Amygdala (tissue), 56 donors: ENCODE results near the gene DNAI7.

Experiments used
- DNase-seq, 56 donors: peaks; one replicate each; lab custom pipeline; 2025; lab: John Stamatoyannopoulos, UW

The DNAI7 gene

GRCh38 chr12:25184132-25184531 is 10.8 kb downstream of the DNAI7 start:
- DNase-seq = no peak

GRCh38 chr12:25182765-25183164 is 12.2 kb downstream of the DNAI7 start:
- DNase-seq = no peak

DNA sequence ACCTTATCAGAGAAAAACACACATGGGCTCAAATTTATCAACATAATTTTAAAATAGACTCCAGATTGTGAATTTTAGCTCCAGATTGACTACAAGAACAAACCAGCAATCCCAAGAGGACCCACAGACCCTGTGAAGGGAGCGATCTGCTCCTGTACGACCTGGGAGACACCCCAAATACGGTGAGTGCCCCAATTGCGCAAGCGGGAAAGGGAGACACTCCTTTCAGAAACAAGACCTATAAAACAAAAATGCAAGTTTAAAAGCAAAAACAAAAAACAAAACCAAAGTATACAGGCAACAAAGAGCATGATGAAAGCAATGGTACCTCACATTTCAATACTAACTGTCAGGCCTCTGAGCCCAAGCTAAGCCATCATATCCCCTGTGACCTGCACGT is 32.1 kb downstream of the DNAI7 start:
- no peak for DNase-seq

- DNase-seq = no peak
Measured at GRCh38 chr12:25156061-25156460, 38.9 kb downstream of the DNAI7 start.

DNA sequence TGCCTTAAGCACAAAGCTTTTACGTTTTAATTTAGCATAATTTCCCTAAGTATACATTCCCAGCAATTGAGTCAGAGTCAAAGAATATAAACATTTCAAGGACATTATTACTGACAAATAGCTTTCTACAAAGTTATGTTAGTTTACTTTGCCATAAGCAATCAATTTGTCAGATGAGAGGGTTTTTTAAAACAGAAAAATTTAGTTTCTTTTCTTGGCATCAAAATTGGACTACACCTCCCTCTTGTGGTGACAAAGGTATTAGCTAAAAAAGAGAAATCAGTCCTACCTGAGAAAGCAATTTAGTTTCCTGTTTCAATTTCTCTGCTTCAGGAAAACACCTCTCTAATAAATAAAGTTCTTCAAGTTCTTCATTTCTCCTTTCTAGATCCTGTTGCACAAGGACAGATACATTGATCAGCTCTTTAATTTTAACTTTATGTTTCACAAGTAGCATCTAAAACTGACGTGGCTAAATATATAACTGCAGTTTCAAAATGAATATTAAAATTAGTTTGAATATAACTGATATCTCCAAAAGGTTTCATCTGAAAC is 39.9 kb downstream of the DNAI7 start:
- no peak for DNase-seq

DNA sequence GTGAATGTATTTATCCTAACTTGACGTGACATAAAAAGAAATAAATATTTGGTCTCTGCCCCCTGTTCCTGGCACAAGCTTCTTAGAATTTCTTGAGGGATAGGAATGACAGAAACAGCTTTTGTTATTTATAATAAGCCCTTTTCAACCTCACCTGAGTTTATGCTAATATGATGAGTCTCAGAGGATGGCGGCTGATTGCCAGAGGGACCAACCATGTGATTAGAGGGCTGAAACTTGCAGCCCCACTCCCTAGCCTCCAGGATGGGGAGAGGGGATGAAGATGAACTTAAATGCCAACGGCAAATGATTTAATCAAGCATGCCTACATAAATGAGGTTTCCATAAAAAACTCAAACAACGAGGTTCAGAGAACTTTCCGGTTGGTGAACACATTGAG is 42.9 kb downstream of the DNAI7 start:
- DNase-seq = no peak

DNA sequence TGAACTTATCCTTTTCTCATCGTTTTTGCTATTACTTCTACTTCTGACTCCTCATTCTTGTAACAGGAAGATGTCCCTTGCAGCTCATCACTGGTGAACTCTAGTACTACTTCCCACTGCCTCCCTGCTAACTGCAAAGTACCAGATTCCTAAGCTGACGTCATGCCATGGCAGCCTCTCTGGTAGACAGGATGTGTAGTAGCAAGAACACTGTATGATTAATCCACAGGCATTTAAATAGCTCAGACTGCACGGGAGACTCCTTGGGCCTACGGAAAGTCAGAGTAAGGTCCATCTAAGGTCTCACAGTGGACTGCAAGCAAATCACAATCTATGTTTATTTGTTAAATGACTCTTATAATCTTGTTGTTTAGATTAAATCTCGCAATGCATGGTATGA is 43.5 kb downstream of the DNAI7 start:
- DNase-seq = no peak

DNA sequence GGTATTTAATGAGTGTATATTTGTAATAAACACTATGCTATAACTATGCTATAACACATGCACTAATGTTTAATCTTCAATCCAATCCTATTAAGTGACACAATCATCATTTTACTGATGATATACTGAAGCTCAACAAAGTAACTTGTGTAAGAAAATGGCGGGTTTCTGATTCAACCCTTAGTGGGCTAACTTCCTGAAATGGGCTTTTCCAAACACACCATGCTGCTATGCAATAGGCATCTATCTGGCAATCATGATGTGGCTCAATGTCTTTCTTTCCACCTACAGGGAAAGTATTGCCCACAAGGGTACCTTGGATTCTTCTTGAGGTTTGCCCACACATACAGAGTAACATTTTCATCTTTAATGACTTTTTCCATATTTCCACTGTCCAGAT is 48.3 kb downstream of the DNAI7 start:
- no peak for DNase-seq

DNA sequence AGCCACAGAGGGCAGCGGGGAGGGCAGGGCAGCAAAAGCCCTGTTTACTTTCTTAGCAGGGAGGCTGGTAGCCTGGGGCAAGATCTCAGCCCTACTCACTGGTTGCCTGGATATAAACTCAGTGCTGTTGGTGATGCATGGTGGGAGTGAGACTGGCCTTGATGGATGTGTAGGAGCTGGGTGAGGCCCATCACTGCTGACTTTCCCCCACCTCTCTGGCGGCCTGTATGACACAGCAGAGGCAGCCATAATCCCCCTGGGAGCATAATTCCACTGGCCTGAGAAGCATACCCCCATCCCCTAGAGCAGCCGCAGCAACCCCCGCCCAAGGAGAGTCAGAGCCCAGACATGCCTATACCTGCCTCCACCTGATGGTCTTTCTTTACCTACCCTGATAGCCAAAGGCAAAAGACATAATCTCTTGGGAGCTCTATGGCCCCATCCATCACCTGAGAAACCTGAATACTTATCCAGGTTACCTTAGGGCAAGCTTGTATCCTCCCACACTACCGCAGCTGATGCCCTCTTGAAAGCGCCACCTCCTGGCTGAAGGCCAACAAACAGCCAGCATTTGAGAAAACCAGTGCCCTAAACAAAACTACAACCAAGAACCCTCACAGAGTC is 59.3 kb downstream of the DNAI7 start:
- no peak for DNase-seq

- DNase-seq = no peak
Measured at GRCh38 chr12:25131270-25131669, 63.7 kb downstream of the DNAI7 start.

GRCh38 chr12:25130741-25131188 is 64.2 kb downstream of the DNAI7 start:
- DNase-seq = peak in 1 of 56 donors; percentile 22

DNA sequence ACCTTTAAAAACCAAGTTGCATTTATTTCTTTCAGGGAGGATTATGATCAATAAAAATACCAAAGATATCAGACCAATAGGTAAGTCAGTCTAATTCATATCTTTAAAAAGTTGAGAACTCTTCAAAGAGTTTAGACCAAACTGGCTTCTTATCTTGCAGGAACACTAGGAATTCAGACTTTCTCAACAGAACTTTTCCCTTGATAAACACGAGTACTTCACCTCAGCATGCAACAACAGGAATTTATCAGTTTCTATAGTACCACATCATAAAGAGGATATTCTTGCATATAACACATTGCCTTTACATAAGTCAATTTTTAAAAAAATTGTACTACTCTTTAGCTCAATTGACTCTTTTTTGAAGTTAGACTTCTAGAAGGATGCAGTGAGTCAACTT is 68.2 kb downstream of the DNAI7 start:
- DNase-seq = no peak

DNA sequence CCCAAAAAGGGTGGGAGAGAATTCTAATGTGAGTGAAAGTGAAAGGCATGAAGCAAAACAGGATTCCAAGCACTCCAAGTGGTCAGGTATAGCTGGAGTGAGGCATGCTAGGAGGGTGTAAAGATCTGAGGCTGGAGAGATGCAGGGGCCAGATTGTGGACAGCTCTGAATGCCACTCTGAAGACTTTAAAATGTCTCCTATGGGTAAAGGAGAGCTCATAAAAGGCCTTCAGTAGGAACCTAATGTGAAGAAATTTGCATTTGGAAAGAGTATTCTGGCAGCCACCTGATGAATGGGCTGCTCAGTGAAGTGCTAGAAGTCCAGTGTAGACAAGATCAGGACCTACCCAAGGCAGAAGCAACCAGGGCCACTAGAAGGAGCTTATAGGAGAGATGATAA is 68.9 kb downstream of the DNAI7 start:
- no peak for DNase-seq

DNA sequence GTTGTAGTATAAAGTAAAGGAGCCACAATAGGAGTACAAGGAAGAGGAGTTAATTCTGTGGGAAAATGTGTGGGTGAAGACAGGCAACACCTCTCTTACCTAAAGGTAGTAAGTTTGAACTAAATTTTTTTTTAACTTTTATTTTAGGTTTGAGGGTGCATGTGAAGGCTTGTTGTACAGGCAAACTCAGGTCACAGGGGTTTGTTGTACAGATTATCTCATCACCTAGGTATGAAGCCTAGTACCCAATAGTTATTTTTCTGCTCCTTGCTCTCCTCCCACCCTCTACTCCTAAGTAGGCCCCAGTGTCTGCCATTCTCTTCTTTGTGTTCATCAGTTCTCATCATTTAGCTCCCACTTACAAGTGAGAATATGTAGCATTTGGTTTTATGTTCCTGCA is 70.5 kb downstream of the DNAI7 start:
- DNase-seq = no peak

GRCh38 chr12:25123126-25123525 is 71.8 kb downstream of the DNAI7 start:
- DNase-seq = no peak

- no peak for DNase-seq
Measured at GRCh38 chr12:25121916-25122315, 73.0 kb downstream of the DNAI7 start.

DNA sequence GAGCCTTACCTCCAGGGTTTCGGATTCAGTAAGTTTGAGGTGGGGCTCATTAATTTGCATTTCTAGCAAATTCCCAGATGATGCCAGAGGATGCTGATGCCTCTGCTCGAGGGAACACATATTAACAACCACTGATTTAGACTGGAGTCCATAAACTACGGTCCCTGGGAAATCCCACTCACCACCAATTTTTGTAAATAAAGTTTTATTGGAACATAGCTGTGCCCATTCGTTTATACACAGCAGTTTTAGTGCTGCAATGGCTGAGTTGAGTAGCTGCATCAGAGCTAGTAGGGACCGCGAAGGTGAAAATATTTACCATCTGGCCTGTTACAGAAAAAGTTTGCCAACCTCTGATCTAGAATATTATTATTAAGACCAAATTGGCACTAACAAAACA is 73.8 kb downstream of the DNAI7 start:
- no peak for DNase-seq

GRCh38 chr12:25119020-25119419 is 75.9 kb downstream of the DNAI7 start:
- no peak for DNase-seq

DNA sequence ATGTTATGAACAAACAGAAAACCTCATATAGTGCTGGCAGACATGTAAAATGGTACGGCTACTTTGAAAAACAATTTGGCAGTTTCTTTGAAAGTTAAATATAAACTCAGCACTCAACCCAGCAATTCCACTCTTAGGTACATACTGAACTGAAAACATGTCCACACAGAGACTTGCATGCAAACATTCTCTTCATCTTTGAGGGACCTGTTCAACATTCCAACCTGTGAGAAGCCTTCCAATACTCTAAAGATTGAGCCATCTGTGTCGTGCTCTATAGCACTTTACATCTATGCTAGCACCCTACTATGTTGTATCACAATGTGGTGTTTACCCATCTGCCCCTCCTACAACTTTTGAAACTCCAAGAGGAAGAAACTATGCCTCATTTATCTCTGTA is 79.3 kb downstream of the DNAI7 start:
- DNase-seq = no peak

DNA sequence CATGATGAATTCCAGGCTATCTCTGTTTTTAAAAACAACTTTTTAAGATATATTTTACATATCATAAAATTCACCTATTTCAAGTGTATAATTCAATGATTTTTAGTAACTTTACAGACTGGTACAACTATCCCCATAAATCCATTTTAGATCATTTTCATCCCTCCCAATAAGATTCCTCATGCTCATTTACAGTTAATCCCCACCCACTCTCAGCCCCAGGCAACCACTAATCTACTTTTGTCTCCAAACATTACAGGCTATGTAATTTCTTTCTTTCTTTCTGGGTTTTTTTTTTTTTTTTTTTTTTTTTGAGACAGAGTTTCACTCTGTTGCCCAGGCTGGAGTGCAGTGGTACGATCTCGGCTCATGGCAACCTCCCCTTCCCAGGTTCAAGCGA is 81.3 kb downstream of the DNAI7 start:
- no peak for DNase-seq

- no peak for DNase-seq
Measured at GRCh38 chr12:25110260-25110659, 84.7 kb downstream of the DNAI7 start.

GRCh38 chr12:25107920-25108319 is 87.0 kb downstream of the DNAI7 start:
- no peak for DNase-seq

GRCh38 chr12:25106818-25107217 is 88.1 kb downstream of the DNAI7 start:
- no peak for DNase-seq
